CD4-positive, alpha-beta T cell treated with Interleukin-12 subunit alpha and Interleukin-12 subunit beta, for 1 hour (primary cell): Measurements from ENCODE around the gene OSBPL2.

ENCODE experiments used
- DNase-seq: peaks from one replicate; pipeline ENCODE4 v3.0.0-alpha.2; 2020

Gene OSBPL2

GRCh38 chr20:62236766-62237513 lies 1.4 kb upstream of the OSBPL2 start:
- no peak for DNase-seq

DNA sequence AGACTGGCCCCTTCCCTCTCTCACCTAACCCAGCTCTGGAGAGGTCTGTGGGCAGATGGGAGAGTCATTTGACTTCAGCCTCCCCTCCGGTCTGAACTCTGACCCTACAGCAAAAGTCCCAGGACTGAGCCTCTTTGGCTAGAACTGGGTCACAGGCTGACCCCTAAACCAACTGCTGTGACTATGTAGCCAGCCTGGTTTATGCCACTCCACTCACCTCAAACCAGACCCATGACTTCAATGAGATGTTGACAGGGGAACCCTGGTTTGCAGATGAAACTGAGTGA lies 864 bp upstream of the OSBPL2 start:
- DNase-seq: no peak

DNA sequence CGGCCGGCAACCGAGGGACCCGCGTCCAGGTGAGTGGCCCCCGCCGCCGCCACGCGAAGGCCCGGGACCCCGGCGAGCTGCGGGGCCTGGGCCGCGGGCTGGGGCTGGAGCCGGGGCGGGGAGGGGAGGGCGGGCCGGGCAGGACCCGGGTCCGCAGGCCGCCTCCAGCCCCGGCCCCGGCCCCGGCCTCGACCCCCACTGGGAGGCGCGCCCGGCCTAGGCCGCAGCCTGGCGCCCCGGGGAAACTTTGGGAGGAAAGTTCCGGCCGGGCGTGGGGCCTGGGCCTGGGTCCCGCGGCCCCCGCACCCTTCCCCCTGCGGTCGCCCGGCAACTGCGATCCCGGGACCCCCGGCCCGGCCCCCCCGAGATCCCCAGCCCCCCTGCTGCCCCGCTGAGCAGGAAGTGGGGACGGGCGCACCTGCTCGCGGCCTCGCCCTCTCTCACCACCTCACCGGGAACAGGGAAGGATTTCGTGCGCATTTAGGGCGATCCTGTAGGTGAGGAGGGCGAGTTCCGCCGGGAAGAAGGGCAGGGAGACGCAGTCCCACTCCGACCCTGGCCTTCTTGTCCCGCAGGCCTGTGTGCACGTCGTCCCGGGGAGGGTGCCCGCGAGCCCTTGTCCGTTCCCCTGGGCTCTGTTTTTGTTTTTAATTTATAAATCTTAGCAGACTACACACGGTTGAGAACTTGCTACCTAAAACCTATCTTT lies 402 bp downstream of the OSBPL2 start:
- no peak for DNase-seq

GRCh38 chr20:62239278-62239879 lies 1.1 kb downstream of the OSBPL2 start:
- DNase-seq: no peak

DNA sequence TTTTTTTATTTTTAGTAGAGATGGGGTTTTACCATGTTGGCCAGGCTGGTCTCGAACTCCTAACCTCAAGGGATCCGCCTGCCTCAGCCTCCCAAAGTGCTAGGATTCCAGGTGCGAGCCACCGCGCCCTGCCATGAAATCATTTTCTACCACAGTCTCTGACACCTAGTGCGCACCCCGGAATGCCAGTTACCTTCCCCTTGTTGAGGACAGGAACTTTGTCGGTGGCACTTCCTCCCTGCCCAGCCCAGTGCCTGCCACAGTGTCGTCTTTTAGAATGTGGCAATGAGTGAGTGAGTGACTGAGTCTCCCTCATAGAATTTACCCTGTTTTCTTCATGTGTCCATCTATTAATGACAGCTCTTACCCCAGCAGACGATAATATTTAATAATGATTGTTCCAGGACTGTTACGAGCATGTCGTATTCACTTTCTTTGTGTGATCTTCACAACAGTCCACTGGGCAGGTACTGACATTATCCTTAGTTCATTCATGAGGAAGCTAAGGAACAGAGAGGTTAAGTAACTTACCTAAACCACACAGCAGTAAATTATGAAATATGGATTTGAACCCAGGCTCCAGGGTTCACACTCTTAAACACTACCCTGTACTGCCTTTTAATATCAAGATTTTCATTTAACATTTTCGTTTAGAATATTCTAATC lies 1.8 kb downstream of the OSBPL2 start:
- DNase-seq: no peak

DNA sequence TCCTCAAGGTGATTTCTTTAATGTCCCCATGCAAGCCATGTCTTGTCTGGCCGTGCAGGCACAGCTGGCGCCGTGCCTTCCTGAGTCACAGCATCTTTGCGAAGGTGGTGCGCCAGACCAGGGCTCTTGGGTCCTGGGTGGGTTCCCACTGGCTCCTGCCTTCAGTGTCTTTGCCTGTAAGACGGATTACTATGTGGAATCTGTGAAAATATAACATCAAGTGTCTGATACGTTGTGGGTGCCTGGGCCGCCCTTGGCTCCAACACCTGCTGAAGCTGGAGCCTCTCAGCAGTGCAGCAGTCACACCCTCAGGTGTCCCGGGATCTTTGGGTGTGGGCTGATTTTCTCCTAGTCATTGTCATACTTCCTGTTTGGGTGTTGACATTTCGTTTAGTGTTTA lies 3.2 kb downstream of the OSBPL2 start:
- DNase-seq: no peak

DNA sequence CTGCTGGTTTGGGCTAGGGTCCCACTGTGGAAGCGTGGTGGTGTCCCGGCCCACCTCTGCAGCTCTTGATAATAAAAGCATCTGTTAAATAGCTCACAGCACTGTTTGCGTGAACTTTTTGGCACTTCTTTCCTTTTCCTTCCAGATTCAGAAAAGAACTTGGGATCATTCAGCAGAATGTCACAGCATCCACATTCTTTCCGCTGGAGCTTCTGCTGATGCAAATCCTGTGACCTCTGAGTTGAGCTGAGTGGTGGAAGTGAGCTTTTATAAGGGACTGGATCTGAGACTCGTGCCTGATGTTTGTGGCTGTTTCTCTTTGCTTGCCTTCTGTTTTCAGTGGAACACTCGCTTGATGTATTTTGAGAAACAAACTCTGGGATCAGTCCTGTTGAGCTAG lies 3.9 kb downstream of the OSBPL2 start:
- DNase-seq: no peak

DNA sequence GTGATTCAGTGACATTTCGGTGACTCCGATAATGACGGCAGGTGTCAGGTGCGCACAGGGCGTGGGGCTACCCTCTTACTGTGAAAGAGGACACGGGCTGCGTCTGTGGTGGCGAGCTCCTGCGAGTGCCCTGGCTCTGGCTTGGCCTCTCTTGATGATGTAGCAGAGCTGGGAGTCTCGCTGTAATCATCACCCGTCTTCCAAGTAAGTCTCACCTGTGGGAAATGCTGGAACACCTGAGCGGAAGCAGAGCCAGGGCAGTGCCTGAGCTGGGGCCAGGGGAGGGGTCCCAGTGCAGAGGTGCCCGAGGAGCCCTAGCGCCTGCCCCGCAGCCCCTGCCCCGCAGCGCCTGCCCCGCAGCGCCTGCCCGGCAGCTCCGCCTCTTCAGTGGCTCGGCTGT lies 4.8 kb downstream of the OSBPL2 start:
- DNase-seq: no peak

- DNase-seq: no peak
Measured at GRCh38 chr20:62243906-62244515, 5.7 kb downstream of the OSBPL2 start.

- no peak for DNase-seq
Measured at GRCh38 chr20:62244644-62245108, 6.4 kb downstream of the OSBPL2 start.

- no peak for DNase-seq
Measured at GRCh38 chr20:62245911-62246280, 7.6 kb downstream of the OSBPL2 start.

DNA sequence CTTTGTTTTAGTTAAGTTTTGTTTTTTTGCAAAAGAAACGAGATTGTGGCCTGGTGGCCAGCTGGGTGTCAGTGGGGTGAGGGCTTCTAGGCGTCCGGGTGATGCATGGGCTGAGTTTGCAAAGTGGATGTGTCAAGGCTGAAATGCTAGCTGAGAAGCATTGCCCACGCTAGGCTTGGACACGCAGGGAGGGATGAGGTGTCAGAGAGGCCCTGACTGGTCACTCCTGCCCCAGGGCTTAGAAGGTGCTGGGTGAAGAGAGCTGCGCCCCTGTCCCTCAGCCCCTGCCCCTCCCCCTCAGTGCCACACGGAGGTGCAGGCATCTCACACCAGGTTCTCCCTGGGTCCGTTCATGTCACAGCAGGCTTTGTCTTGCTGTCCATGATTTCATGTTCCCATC lies 8.1 kb downstream of the OSBPL2 start:
- no peak for DNase-seq

DNA sequence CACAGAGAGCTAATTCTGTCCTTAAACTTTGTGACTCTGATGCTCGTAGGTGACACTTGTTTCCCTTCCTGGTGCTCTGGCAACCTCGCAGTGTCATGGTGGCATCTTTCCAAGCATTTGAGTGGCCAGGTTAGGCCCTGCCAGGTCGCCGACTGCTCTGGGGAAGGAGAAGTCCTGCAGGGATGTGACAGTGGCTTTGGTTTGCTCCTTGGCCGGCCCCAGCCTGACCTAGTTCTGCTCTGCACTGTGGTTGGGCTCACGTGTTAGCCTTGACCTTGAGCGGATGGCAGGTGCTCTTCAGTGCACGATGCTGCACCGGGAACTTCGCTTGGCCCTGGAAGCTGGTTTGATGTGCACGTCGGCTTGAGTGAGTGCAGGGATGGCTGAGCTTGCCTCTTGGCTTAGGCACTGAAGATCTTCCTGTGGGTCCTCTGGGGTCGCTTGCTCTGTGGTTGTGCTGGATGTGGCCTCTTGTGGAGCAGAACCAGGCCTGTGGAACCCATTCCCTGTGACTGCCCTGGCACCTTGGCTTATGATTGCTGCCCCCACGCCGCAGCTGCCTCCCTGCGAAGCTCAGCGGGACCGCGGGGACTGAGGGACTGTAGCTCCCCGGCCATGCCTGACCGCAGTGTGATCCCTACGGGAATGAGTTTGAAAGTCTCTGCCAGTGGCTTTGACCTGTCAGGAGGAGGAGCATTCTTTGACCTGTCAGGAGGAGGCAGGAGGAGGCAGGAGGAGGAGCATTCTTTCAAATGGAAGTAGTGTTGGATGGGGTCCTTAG lies 8.7 kb downstream of the OSBPL2 start:
- no peak for DNase-seq

DNA sequence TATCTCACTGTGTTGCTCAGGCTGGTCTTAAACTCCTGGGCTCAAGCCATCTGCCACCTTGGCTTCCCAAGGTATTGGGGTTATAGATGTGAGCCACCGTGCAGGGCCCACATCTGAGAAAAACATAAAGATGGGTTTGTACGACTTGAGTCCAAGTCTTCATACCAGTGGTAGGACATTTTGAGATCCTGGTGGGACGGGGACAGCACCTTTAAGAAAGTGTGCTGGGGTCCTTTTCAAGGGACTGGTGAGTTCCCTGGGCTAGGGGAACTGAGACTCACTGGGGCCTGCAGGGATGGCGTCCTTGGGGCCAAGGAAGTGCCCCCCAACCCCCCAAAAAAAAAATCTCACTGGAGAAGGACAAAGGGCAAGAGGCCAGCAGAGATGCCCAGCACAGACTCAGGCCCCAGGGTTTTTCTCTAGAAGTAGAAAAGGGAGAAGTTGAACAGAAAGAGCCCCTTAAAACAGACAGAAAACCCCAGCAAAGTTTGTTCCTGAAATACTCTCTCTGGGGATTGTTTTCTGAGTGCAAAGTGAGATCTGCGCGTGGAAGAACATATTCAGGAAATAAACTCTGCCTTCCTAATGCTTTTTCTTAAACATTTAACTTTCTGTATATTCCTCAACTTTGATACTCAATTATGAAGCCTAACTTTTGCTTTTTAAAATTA lies 10.7 kb downstream of the OSBPL2 start:
- DNase-seq: no peak

- no peak for DNase-seq
Measured at GRCh38 chr20:62252342-62252966, 14.1 kb downstream of the OSBPL2 start.

- DNase-seq: no peak
Measured at GRCh38 chr20:62253398-62253797, 15.1 kb downstream of the OSBPL2 start.

DNA sequence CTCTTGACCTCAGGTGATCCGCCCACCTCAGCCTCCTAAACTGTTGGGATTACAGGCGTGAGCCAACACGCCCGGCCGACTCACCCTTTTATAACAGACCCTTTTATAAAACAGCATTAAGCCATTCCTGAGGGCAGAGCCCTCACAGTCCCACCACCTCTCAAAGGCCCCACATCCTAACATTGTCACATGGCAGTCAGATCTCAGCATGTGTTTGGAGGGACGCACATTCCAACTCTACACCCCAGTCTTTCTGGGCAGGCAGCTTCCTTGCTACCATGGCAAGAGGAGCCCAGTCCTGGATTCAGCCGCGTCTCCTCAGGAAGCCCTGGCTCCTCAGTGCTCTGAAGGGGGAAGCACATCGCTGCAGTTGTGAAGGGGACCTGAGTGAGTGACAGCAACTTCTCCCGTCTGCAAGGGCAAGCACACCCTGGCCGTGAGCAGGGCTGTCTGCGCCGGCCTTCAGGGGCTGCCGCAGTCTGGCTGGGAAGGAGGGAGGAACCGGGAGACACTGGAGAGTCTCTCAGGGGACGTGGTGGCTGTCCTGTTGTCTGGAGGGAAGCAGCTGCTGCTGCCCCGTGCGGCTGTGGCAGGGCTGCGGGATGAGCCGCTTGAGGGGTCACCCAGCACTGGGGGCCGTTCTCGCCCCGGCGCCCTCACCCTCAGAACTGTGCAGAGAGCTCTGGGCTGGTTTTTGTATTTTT lies 15.9 kb downstream of the OSBPL2 start:
- DNase-seq: no peak

DNA sequence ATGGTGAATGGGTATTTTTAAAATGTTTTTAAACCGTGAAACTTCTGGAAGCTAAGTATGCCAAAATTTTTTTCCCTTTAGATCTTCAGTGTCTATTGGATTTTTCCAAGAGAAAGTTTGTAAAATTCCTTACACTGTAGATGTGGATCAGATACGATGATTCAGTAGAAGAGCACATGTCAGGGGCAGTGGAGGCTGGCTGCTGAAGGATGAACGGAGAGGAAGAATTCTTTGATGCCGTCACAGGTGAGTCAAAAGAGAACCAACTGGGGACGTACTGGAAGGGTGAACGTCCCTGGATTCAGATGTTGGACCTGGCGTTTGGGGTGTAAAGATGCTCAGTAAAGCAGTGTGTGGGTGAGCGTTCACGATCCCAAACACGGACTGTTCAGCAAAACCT lies 17.7 kb downstream of the OSBPL2 start:
- no peak for DNase-seq

GRCh38 chr20:62258499-62259293 lies 20.4 kb downstream of the OSBPL2 start:
- no peak for DNase-seq

- no peak for DNase-seq
Measured at GRCh38 chr20:62259294-62259565, 20.9 kb downstream of the OSBPL2 start.
